Heart left ventricle (tissue), 16 donors: ENCODE measurements around the gene SETD9. TPM values are rescaled to one million over a fixed set of nuclear protein-coding genes. Genes with fewer than 3 reads are reported as not detected.
A peak's percentile ranks its signal among the peaks of the same experiment; 100 is the strongest.

Experiments
- ATAC-seq, 4 donors: fragments of 200-7000 bp; cut with Tn5 transposase; one replicate each; pipeline ENCODE4 v1.9.1; 2020 to 2022; ENCODE audit warnings: moderate library complexity in 4 of 4, mild to moderate bottlenecking in 3 of 4, moderate number of reproducible peaks in 1 of 4
- DNase-seq, 5 donors: peaks; one replicate each; pipeline ENCODE4 v3.0.0-alpha.2; 2020
- H3K27ac ChIP-seq, 12 donors: fragments of 200-600 bp; sonication (generic) in 4 of 12; one replicate each; pipeline versions ENCODE4 v1.5.0 to v1.8.0; 2016 to 2022; ENCODE audit warnings: mild to moderate bottlenecking in 2 of 12
- H3K27me3 ChIP-seq, 9 donors: fragments of 200-600 bp; sonication (generic) in 2 of 9; one replicate each; pipeline versions ENCODE4 v1.5.1 to v1.8.0; 2016 to 2022; ENCODE audit warnings: mild to moderate bottlenecking in 3 of 9
- H3K36me3 ChIP-seq, 9 donors: fragments of 200-600 bp; sonication (generic) in 2 of 9; one replicate each; pipeline versions ENCODE4 v1.5.0 to v1.8.0; 2018 to 2022; ENCODE audit warnings: mild to moderate bottlenecking in 2 of 9
- H3K4me1 ChIP-seq, 12 donors: fragments of 200-600 bp; sonication (generic) in 4 of 12; one replicate each; pipeline versions ENCODE4 v1.5.0 to v1.8.0; 2016 to 2022; ENCODE audit warnings: mild to moderate bottlenecking in 3 of 12
- H3K4me3 ChIP-seq, 12 donors: fragments of 200-600 bp; sonication (generic) in 4 of 12; one replicate each; pipeline versions ENCODE4 v1.5.0 to v1.8.0; 2017 to 2022; ENCODE audit warnings: mild to moderate bottlenecking in 9 of 12, moderate library complexity in 4 of 12
- H3K9me3 ChIP-seq, 12 donors: fragments of 200-600 bp; sonication (generic) in 4 of 12; one replicate each; pipeline versions ENCODE4 v1.5.0 to v1.8.0; 2016 to 2022; ENCODE audit warnings: mild to moderate bottlenecking in 1 of 12
- CTCF ChIP-seq, 12 donors: fragments of 200-600 bp; sonication (generic) in 4 of 12; IDR thresholded peaks; one replicate each; pipeline versions ENCODE4 v1.5.0 to v1.8.0; 2018 to 2022; ENCODE audit warnings: antibody characterized with exemption in 12 of 12, mild to moderate bottlenecking in 5 of 12
- POLR2A ChIP-seq, 2 donors: fragments of 450-650 bp; IDR thresholded peaks; one replicate each; pipeline ENCODE4 v1.6.1; 2017; ENCODE audit warnings: antibody characterized with exemption in 2 of 2, mild to moderate bottlenecking in 2 of 2, moderate library complexity in 2 of 2
- WGBS, 4 donors: extraction: QIAGEN DNeasy Blood & Tissue Kit in 2 of 4; methylation state at CpG; one replicate each; pipeline versions ENCODE4 v1.1.5 to v1.1.7; 2013 to 2018; 5-methylcytosine and 5-hydroxymethylcytosine counted together
- intact Hi-C, 10 donors: fragments of 100-400 bp; cut with DNase I; formaldehyde crosslinking; loops; one replicate each; pipeline versions ENCODE4 v1.11.1 to v1.14.2; 2022
- polyA plus RNA-seq, 2 donors: library from polyadenylated mRNA; stranded (reverse); fragments of 200-250 nt; gene quantifications; one replicate each; pipeline ENCODE4 v1.2.3, GENCODE V29; 2013
- total RNA-seq, 9 donors: library from RNA; depleted of rRNA in 2 of 9; stranded (reverse); fragments of >200 nt in 2 of 9; fragmentation: NEBNext Ultra II Directional in 3 of 9; extraction: Animal tissue kit (Norgen Biotek cat#: 25700) in 3 of 9; gene quantifications; one replicate each; pipeline versions ENCODE4 v1.1.0 to v1.2.4, GENCODE V29; 2016 to 2023
- donor health status: ischemic (EF 13 %, LVEDD 7.1; RV severe dilation, severe dysfunction).
- donor health status: healthy with polysubstance abuse.
- donor health status: DM: no; HTN: yes; CAD: no.
- donor health status: DM: no; HTN: no; CAD: no.
- donor health status: ischemic (EF 25% LVEDD 6.9; RV normal size, moderate dysfunction).
- donor health status: ischemic (EF 25% LVEDD 5.7; RV mildly dilated, moderate dysfunction).
- donor health status: healthy.
- donor health status: DM: yes; HTN: yes; CAD: no.
- donor health status: ischemic (EF 35%, LVEDD 5.7; RV mildly dilated, moderate dysfunction).
- donor health status: nonischemic (EF 11% LVEDD 7.7; RV severe dilation, severe dysfunction).
- donor health status: DM: yes; HTN: yes; CAD: no.
- donor health status: PGD.
- donor health status: ischemic (EF 29% LVEDD 5.4; RV normal size, mild dysfunction).
- donor health status: nonischemic (EF 23%, LVEDD 6.1; RV moderate dilation, normal function).

The SETD9 gene
- total and polyA plus RNA-seq, 11 donors = 6.5 to 21.0 (median 13.8) TPM

DNA sequence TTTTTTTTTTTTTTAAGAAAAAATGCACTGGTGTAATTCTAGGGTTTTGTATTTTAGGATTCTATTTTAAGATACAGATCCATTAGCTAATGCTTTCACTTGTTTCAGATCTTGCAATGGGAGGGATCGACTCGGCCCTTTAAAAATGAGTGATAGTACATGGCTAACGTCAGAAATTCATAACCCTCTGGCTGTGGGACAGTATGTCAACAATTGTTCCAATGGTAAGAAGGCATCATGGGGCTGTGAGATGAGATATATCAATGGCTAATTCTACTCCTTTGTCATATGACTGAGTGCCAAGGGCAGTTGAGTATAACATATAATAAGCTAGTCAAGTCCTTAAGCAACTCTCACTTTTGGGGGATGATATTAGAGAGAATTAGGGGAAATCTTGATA is 4.4 kb downstream of the SETD9 start:
- Histone ChIP-seq H3K4me3 (no peak overlapping the region), H3K9me3 (no peaks in the 10 kb centered on the region), H3K4me1 (peaks cover 0 to 27% (median 9%) of the 10 kb centered on the region in 12 donors), H3K36me3 (peaks cover 0 to 15% (median 0%) of the 10 kb centered on the region in 9 donors), H3K27ac (no peak overlapping the region), H3K27me3 (no peaks in the 10 kb centered on the region)
- intact Hi-C loops = loop anchor here in 2 of 10 donors (5.0 kb wide), 1 partner anchor 39 kb away; the partner anchor contains the start of gene MIER3 (in 2 of the 2)
- ATAC-seq (no peak), DNase-seq (no peak)
- 87 to 93% (median 87%) methylated on average over 3 of the region's 3 CpGs for WGBS, 4 donors
- TF ChIP-seq POLR2A (IDR thresholded peaks at IDR 0.05) (no peak), CTCF (IDR thresholded peaks at IDR 0.05) (no peak)

- 88 to 94% (median 92%) methylated on average over 2 of the region's 2 CpGs for WGBS, 4 donors
- intact Hi-C loops = loop anchor here in 2 of 10 donors (5.0 kb wide), 1 partner anchor 38 kb away; the partner anchor contains the start of gene MIER3 (in 2 of the 2)
These were observed 5.3 kb downstream of the SETD9 start for GRCh38 chr5:56914678-56915077.

DNA sequence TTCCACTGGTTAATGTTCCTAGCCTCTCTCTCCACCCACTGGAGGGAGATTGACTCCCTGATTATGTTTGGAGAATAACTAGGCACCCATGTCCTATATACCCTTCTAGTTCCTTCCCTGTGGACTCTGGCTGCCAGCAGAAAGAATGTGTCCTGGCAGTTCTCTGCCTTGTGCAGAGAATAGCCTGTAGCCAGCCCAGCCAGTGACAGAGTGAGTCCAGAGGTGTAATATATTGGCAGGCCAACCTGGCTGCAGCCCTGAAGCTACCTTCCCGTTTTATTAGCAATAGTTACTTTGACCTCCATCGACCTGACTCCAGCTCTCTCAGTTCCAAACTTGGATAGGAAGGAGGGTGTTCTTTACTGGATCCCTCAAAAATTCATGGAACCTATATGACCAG is 8.1 kb downstream of the SETD9 start:
- TF ChIP-seq CTCF (IDR thresholded peaks at IDR 0.05) = no peak
- no peak for TF ChIP-seq POLR2A (IDR thresholded peaks at IDR 0.05)
- ATAC-seq = peak; percentile 98 to 100 (median 98)
- WGBS, 4 donors = 38 to 60% (median 46%) methylated on average over 2 of the region's 2 CpGs

More at GRCh38 chr5:56914678-56915077, 5.3 kb downstream of the SETD9 start:
- Histone ChIP-seq H3K27ac (no peak overlapping the region), H3K27me3 (no peaks in the 10 kb centered on the region), H3K4me1 (peaks cover 0 to 25% (median 9%) of the 10 kb centered on the region in 12 donors), H3K36me3 (peaks cover 0 to 20% (median 0%) of the 10 kb centered on the region in 9 donors), H3K9me3 (no peaks in the 10 kb centered on the region), H3K4me3 (no peak overlapping the region)
- ATAC-seq = no peak
- TF ChIP-seq CTCF (IDR thresholded peaks at IDR 0.05) (no peak), POLR2A (IDR thresholded peaks at IDR 0.05) (no peak)
- no peak for DNase-seq

DNA sequence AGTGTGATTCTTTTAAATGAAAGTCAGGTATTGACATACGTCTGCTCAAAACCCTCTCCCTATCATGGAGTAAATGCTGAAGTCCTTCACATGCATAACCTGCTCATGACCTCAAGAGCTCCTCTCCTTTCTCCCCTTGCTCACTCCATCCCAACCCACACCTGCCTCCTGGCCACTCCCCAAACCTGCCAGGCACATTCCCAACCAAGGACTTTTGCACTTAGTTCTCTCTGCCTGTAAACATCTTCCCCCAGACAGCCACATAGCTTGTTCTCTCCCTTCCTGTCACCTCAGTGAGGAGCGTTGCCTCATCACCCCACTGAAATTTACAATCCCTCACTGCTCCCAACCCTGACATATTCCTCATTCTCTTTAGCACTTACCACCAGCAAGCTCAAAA is 8.7 kb downstream of the SETD9 start:
- Histone ChIP-seq H3K36me3 (peaks cover 0 to 54% (median 20%) of the 10 kb centered on the region in 9 donors), H3K27ac (peak overlapping the region in 9 of 12 donors; percentile 19 to 67 (median 49)), H3K4me1 (peaks cover 0 to 14% (median 0%) of the 10 kb centered on the region in 12 donors), H3K4me3 (no peak overlapping the region), H3K27me3 (no peaks in the 10 kb centered on the region), H3K9me3 (no peaks in the 10 kb centered on the region)
- ATAC-seq (peak in 3 of 4 donors; percentile 21 to 33 (median 32)), DNase-seq (no peak)
- intact Hi-C loops = no loop called here
- TF ChIP-seq CTCF (IDR thresholded peaks at IDR 0.05) (no peak), POLR2A (IDR thresholded peaks at IDR 0.05) (no peak)
- 67 to 73% (median 69%) methylated on average over 2 of the region's 2 CpGs for WGBS, 4 donors

More for the DNA sequence above, 8.1 kb downstream of the SETD9 start:
- Histone ChIP-seq H3K9me3 (no peaks in the 10 kb centered on the region), H3K4me1 (peaks cover 0 to 14% (median 0%) of the 10 kb centered on the region in 12 donors), H3K27me3 (no peaks in the 10 kb centered on the region), H3K4me3 (no peak overlapping the region), H3K27ac (peak overlapping the region in 10 of 12 donors; percentile 19 to 67 (median 52)), H3K36me3 (peaks cover 0 to 48% (median 14%) of the 10 kb centered on the region in 9 donors)
- intact Hi-C loops = no loop called here
- DNase-seq = peak in 4 of 5 donors; percentile 54 to 79 (median 67)
